Ishikawa (cell line): ENCODE results near the gene MESP2.

Experiments
- CEBPB ChIP-seq: IDR thresholded peaks from 2 replicates; pipeline ENCODE4 v1.6.1; 2012
- EP300 ChIP-seq: IDR thresholded peaks from 2 replicates; pipeline ENCODE4 v1.6.1; 2012; ENCODE audit warnings: borderline replicate concordance
- NFIC ChIP-seq: IDR thresholded peaks from 2 replicates; pipeline ENCODE4 v1.6.1; 2012
- TCF12 ChIP-seq: IDR thresholded peaks from 2 replicates; pipeline ENCODE4 v1.6.1; 2012; ENCODE audit warnings: low read depth
- TEAD4 ChIP-seq: IDR thresholded peaks from 2 replicates; pipeline ENCODE4 v1.6.1; 2012
- TF ChIP-seq, protein P1 (sequence below): IDR thresholded peaks from 2 replicates; pipeline ENCODE4 v1.6.1; 2012
- TF ChIP-seq, protein P2 (sequence below): IDR thresholded peaks from 2 replicates; pipeline ENCODE4 v1.6.1; 2012; ENCODE audit warnings: low read depth, mild to moderate bottlenecking
- TF ChIP-seq, protein P3 (sequence below): IDR thresholded peaks from 2 replicates; pipeline ENCODE4 v1.6.1; 2012

DNA sequence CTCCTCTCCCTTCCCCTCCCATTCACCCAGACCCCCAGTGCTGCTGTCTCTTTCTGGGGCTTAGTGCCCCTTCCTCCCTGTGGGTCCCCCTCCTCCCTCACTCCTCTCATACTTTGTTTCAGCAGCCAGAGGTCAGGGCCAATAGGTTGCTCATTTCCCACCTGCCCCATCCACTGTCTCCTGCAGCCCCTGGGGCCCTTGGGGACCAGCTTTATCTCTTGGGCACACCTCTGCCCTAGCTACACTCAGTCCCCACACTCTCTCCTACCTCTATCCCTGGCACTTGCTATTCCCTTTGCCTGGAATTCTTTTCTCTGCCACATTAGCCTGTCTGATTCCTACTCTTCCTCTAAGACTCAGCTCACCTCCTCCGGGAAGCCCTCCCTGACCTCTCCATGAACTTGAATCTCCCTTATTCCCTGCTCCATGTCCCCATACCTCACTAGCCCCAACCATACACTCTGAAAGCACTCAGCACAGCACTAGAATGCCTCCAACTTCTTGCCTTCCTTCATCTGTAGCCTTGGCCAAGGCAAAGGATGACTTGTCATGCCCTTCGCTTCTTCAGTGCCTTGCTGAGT lies 23.9 kb downstream of the MESP2 start:
- TF ChIP-seq, protein P1, sequence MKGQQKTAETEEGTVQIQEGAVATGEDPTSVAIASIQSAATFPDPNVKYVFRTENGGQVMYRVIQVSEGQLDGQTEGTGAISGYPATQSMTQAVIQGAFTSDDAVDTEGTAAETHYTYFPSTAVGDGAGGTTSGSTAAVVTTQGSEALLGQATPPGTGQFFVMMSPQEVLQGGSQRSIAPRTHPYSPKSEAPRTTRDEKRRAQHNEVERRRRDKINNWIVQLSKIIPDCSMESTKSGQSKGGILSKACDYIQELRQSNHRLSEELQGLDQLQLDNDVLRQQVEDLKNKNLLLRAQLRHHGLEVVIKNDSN, result no peak
- no peak for TF ChIP-seq CEBPB
- TF ChIP-seq, protein P2, sequence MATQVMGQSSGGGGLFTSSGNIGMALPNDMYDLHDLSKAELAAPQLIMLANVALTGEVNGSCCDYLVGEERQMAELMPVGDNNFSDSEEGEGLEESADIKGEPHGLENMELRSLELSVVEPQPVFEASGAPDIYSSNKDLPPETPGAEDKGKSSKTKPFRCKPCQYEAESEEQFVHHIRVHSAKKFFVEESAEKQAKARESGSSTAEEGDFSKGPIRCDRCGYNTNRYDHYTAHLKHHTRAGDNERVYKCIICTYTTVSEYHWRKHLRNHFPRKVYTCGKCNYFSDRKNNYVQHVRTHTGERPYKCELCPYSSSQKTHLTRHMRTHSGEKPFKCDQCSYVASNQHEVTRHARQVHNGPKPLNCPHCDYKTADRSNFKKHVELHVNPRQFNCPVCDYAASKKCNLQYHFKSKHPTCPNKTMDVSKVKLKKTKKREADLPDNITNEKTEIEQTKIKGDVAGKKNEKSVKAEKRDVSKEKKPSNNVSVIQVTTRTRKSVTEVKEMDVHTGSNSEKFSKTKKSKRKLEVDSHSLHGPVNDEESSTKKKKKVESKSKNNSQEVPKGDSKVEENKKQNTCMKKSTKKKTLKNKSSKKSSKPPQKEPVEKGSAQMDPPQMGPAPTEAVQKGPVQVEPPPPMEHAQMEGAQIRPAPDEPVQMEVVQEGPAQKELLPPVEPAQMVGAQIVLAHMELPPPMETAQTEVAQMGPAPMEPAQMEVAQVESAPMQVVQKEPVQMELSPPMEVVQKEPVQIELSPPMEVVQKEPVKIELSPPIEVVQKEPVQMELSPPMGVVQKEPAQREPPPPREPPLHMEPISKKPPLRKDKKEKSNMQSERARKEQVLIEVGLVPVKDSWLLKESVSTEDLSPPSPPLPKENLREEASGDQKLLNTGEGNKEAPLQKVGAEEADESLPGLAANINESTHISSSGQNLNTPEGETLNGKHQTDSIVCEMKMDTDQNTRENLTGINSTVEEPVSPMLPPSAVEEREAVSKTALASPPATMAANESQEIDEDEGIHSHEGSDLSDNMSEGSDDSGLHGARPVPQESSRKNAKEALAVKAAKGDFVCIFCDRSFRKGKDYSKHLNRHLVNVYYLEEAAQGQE, result no peak
- TF ChIP-seq, protein P3, sequence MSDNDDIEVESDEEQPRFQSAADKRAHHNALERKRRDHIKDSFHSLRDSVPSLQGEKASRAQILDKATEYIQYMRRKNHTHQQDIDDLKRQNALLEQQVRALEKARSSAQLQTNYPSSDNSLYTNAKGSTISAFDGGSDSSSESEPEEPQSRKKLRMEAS, result no peak
- TF ChIP-seq EP300, result no peak
- TF ChIP-seq TCF12, result no peak
- TF ChIP-seq TEAD4, result no peak
- no peak for TF ChIP-seq NFIC
